IPS-20b (cell line): ENCODE data around the gene DNTT.

ENCODE experiments used
- H3K27ac ChIP-seq: one replicate; pipeline ENCODE4 v1.5.1; 2013; ENCODE audit warnings: low read length
- H3K27me3 ChIP-seq: 2 replicates; pipeline ENCODE4 v1.6.1; 2013; ENCODE audit warnings: mild to moderate bottlenecking, low read length, inconsistent platforms; ENCODE audit not compliant: insufficient read depth
- H3K36me3 ChIP-seq: 2 replicates; pipeline ENCODE4 v1.6.1; 2013; ENCODE audit warnings: low read depth, mild to moderate bottlenecking, inconsistent platforms, low read length, moderate library complexity; ENCODE audit not compliant: insufficient read depth
- H3K4me1 ChIP-seq: 2 replicates; pipeline ENCODE4 v1.6.1; 2013; ENCODE audit warnings: mild to moderate bottlenecking, control low read depth, inconsistent platforms, low read length, moderate library complexity; ENCODE audit not compliant: insufficient read depth
- H3K4me3 ChIP-seq: 2 replicates; pipeline ENCODE4 v1.5.1; 2013; ENCODE audit warnings: mild to moderate bottlenecking, low read length, inconsistent platforms
- H3K9ac ChIP-seq: 2 replicates; pipeline ENCODE4 v1.6.1; 2013; ENCODE audit warnings: low read depth, mild to moderate bottlenecking, inconsistent platforms, low read length, moderate library complexity
- H3K9me3 ChIP-seq: 2 replicates; pipeline ENCODE4 v1.6.1; 2013; ENCODE audit warnings: mild to moderate bottlenecking, low read depth, low read length, inconsistent platforms; ENCODE audit not compliant: insufficient read depth

The DNTT gene

GRCh38 chr10:96339956-96340904 is 36.0 kb downstream of the DNTT start:
- Histone ChIP-seq H3K4me3 (no peak overlapping the region), H3K9me3 (no peaks in the 10 kb centered on the region), H3K4me1 (peaks cover 22% of the 10 kb centered on the region), H3K27me3 (peaks cover 11% of the 10 kb centered on the region; the same call in 1 of the 2 replicates), H3K36me3 (no peaks in the 10 kb centered on the region), H3K9ac (no peak overlapping the region), H3K27ac (no peak overlapping the region)

GRCh38 chr10:96341219-96342182 is 37.3 kb downstream of the DNTT start:
- peaks cover 9% of the 10 kb centered on the region for H3K9me3 ChIP-seq
- peaks cover 11% of the 10 kb centered on the region; the same call in 1 of the 2 replicates for H3K27me3 ChIP-seq
- peak overlapping the region; percentile 36; the same call in 1 of the 2 replicates for H3K9ac ChIP-seq
- no peak overlapping the region for H3K4me3 ChIP-seq
- no peaks in the 10 kb centered on the region for H3K36me3 ChIP-seq
- H3K27ac ChIP-seq: no peak overlapping the region
- H3K4me1 ChIP-seq: peaks cover 29% of the 10 kb centered on the region

DNA sequence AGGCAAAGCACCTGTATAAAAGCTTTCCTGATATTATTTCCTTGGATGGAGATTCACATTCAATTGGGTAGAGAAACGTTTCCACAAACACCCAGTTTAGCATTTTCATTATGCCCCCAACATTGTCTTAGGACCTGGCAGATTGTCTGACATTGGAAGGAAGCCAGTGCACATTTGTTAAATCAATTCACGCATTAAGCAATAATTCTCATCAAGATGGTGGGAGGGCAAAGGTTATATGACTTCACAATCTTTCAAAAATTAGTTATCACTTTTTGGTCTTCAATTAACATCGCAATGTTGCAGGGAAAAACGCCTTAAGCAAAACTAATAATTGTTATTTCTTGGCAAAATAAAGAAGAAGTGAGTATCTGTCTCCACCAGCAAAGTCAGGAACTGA is 38.2 kb downstream of the DNTT start:
- H3K27me3 ChIP-seq: peaks cover 11% of the 10 kb centered on the region; the same call in 1 of the 2 replicates
- no peak overlapping the region for H3K9ac ChIP-seq
- H3K4me3 ChIP-seq: no peak overlapping the region
- peaks cover 29% of the 10 kb centered on the region for H3K4me1 ChIP-seq
- peaks cover 16% of the 10 kb centered on the region for H3K9me3 ChIP-seq
- H3K27ac ChIP-seq: no peak overlapping the region
- H3K36me3 ChIP-seq: no peaks in the 10 kb centered on the region

- Histone ChIP-seq H3K4me3 (no peak overlapping the region), H3K4me1 (peaks cover 29% of the 10 kb centered on the region), H3K9ac (no peak overlapping the region), H3K36me3 (no peaks in the 10 kb centered on the region), H3K27me3 (peaks cover 11% of the 10 kb centered on the region; the same call in 1 of the 2 replicates), H3K27ac (no peak overlapping the region), H3K9me3 (peaks cover 16% of the 10 kb centered on the region)
Measured at GRCh38 chr10:96344178-96344577, 39.9 kb downstream of the DNTT start.

GRCh38 chr10:96345222-96345621 is 41.0 kb downstream of the DNTT start:
- Histone ChIP-seq H3K27me3 (peaks cover 11% of the 10 kb centered on the region; the same call in 1 of the 2 replicates), H3K4me3 (peak overlapping the region; percentile 38; the same call in 1 of the 2 replicates), H3K4me1 (peaks cover 27% of the 10 kb centered on the region), H3K36me3 (no peaks in the 10 kb centered on the region), H3K9me3 (peaks cover 16% of the 10 kb centered on the region), H3K27ac (peak overlapping the region; percentile 6), H3K9ac (peak overlapping the region; percentile 32; the same call in 1 of the 2 replicates)

DNA sequence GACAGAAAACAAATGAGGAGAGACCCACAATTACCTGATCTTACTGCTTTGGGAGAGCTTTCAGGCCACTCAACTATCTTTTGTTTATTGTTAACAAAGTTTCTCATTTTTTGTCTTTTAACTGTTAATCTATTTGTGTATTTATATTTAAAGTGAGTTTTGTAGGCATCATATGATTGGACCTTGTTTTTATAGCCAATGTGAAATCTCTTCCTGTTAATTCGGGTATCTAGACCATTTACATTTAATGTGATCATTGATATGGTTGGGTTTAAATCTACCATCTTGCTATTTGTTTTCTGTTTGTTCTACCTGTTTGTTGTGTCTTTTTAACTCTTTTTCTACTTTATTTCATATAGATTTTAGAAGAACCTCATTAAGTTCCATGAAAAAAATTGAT is 42.1 kb downstream of the DNTT start:
- H3K9ac ChIP-seq: no peak overlapping the region; the same call in 1 of the 2 replicates
- H3K4me3 ChIP-seq: no peak overlapping the region
- peaks cover 16% of the 10 kb centered on the region for H3K9me3 ChIP-seq
- H3K27ac ChIP-seq: no peak overlapping the region
- peaks cover 11% of the 10 kb centered on the region; the same call in 1 of the 2 replicates for H3K27me3 ChIP-seq
- peaks cover 18% of the 10 kb centered on the region for H3K4me1 ChIP-seq
- no peaks in the 10 kb centered on the region for H3K36me3 ChIP-seq

GRCh38 chr10:96352027-96352426 is 47.8 kb downstream of the DNTT start:
- H3K27ac ChIP-seq: no peak overlapping the region
- H3K9me3 ChIP-seq: peaks cover 2% of the 10 kb centered on the region; the same call in 1 of the 2 replicates
- no peaks in the 10 kb centered on the region for H3K27me3 ChIP-seq
- H3K4me3 ChIP-seq: no peak overlapping the region
- no peaks in the 10 kb centered on the region for H3K36me3 ChIP-seq
- no peak overlapping the region for H3K9ac ChIP-seq
- 0 out of 2 replicates have a peak, but pooled peaks cover 3% of the 10 kb centered on the region for H3K4me1 ChIP-seq

DNA sequence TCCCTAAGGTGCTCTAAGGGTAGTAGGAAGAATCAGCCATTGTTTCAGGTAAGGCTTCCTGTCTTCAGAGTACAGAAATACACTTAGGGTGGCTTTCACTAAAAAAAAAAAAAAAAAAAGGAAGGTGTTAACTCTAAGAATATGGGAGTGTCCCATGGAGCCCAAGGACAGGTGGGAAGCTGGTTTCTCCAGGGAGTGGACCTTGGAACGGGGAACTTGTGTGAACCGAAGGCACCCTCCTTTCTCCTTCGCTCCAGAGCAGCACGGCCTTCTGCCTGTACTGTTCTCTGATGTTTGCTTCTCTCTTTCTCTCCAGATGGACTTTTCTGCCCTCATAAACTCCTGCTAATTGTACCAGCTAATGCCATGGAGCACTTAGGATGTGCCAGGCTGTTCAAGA is 48.3 kb downstream of the DNTT start:
- no peaks in the 10 kb centered on the region for H3K9me3 ChIP-seq
- H3K4me1 ChIP-seq: 0 out of 2 replicates have a peak, but pooled peaks cover 3% of the 10 kb centered on the region
- no peaks in the 10 kb centered on the region for H3K36me3 ChIP-seq
- no peak overlapping the region for H3K9ac ChIP-seq
- H3K27me3 ChIP-seq: no peaks in the 10 kb centered on the region
- no peak overlapping the region for H3K4me3 ChIP-seq
- no peak overlapping the region for H3K27ac ChIP-seq

DNA sequence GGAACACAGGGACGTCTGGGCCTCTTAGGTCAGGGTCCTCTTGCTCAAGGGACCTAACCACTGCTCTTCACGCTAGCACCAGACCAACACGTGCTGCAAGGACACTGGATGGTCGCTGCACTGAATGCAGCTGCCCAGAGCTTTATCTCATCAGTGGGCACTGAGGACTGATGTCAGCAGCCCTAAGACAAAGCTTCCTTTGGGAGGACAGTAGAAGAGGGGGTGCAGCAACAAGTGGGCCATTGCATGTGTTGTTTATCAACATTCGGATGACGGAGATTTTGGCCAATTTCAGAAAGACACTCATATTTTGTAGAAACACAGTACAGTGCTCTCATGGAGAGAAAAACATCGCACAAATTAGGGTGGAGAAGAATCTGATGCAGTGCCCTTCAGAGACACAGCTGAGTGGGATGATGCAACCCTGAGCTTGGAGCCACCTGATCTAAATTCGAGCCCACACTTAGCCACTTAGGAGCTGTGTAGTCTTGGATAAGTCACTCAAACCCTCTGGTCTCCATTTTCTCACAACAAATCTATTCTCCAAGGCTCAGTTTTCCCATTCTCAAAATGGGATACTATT is 52.9 kb downstream of the DNTT start:
- H3K27ac ChIP-seq: no peak overlapping the region
- no peaks in the 10 kb centered on the region for H3K4me1 ChIP-seq
- no peaks in the 10 kb centered on the region for H3K36me3 ChIP-seq
- H3K9me3 ChIP-seq: no peaks in the 10 kb centered on the region
- no peak overlapping the region for H3K9ac ChIP-seq
- no peaks in the 10 kb centered on the region for H3K27me3 ChIP-seq
- H3K4me3 ChIP-seq: no peak overlapping the region

GRCh38 chr10:96358851-96359540 is 54.8 kb downstream of the DNTT start, which contains the start of gene OPALIN:
Gene OPALIN, minus strand, starts transcription at chr10:96359002. Its CDS starts 106 bp downstream, at chr10:96358896.
- H3K36me3 ChIP-seq: no peaks in the 10 kb centered on the region

More at GRCh38 chr10:96358851-96359540, 54.8 kb downstream of the DNTT start, which contains the start of gene OPALIN:
- Histone ChIP-seq H3K4me1 (no peaks in the 10 kb centered on the region), H3K27me3 (no peaks in the 10 kb centered on the region), H3K9ac (no peak within 1 kb of the TSS), H3K4me3 (no peak within 1 kb of the TSS), H3K9me3 (no peaks in the 10 kb centered on the region), H3K27ac (no peak within 1 kb of the TSS)
